Measurements from ENCODE around the gene SLC6A8. TPM values are rescaled to one million over a fixed set of nuclear protein-coding genes. Genes with fewer than 3 reads are reported as not detected.
"Not testable (repeated sequence)": the region's sequence is repeated elsewhere in the genome, so short reads cannot be mapped to it uniquely, and the experiment has no call there.

SLC6A8 gene
- total RNA-seq, 1 experiment from 2014 or later, result 9.5 TPM

GRCh38 chrX:153703036-153703370, 15.3 kb downstream of the SLC6A8 start:
- Histone ChIP-seq H3K27ac (no peak overlapping the region), H3K36me3 (no peaks in the 10 kb centered on the region), H3K4me3 (no peak overlapping the region), H3K4me1 (no peaks in the 10 kb centered on the region), H3K27me3 (no peaks in the 10 kb centered on the region), H3K9me3 (replicated peaks) (no peaks in the 10 kb centered on the region)
- no peak for DNase-seq

DNA sequence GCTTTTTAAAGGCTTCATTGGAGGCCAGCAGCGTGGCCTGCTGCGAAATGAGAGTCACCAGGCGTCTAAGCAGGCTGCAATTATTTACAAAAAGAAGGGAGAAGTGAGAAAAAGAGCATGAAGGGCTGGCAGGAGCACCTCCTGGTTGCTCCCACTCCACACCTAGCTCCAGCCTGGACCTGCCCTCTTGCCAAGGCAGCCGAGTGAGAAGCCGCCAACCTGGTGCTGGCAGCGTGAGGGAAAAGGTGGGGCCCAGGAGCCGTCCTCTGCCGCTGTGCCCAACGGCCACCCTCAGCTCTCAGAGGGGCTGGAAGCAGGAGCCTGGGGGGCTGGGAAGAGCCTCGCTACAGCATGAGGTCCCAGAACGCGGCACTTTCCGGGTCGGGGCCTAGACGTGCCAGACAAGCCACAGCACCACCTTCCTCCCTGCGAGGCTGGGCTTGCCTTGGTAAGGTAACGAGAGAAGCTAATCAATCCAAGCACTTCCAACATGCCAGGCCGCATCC, 16.3 kb downstream of the SLC6A8 start:
- no peaks in the 10 kb centered on the region for H3K4me1 ChIP-seq
- no peak overlapping the region for H3K27ac ChIP-seq

DNA sequence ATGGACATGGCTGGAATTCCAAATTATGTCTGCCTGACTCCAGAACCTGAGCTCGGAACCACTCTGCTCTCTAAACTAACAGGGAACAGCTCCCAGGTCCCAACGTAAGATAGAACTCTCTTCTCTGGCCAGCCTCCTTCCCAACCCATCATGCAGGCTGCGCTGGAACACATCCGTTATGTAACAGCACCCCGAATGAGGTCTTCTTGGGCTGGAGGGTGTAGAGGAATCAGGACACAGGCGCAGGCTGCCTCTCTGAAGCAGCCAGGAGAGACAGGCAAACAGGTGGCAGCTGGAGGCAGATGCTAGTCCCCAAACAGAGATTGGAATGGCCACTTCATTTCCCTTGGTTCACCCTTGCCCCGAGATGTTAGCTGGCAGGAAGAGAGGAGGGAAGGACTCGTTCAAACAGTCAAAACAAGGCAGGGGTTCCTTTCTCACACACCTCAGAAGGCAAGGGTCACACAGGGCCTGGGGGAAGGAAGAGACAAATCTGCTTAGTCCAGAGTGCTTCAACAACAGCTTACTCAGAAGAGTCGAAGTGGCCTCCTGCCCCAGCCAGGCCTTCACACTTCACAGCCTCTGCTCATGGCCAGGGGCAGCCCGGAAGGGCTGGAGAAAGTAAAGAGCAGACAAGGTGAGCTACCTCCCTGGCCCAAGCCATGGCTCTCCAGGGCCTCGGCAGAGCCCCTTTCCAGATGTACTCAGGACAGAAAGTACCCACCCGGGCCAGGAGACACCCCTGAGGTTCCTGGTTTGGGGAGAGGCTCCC, 17.1 kb downstream of the SLC6A8 start:
- not testable (repeated sequence) for H3K4me1 ChIP-seq, H3K27ac ChIP-seq, DNase-seq

More for the DNA sequence above, 16.3 kb downstream of the SLC6A8 start:
- DNase-seq, result no peak
- Histone ChIP-seq H3K27me3 (no peaks in the 10 kb centered on the region), H3K9me3 (replicated peaks) (no peaks in the 10 kb centered on the region), H3K36me3 (no peaks in the 10 kb centered on the region), H3K4me3 (no peak overlapping the region)

DNA sequence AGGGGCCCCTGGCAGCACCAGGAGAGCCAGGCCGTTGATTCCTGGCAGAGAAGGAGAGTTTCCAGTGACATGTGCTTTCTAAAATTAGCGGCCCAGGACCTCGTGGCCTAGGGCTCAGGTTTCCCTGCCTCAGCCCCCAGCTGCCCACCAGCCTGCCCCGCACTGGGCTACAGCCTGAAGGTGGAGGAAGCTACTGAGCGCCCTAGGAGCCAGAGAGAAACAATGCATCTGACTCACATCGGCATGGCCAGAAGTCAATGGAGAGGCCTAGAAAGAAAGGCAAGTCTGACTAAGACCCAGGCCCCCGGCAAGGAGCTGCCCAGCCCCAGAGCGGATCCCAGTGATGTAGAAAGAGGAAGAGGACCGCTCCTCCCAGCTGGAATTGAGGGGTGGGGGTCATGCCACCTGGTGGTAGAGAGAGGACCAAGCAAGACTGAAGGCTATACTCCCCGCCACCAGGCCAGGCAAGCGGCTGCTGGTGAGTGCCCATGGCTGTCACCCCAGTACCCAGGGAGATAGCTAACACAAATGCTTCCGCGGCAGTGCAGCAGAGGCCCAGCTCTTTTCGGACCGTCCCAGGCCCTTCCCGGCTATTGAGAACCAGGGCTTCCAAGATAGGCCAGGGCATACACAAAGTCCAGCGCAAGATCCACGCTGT, 17.8 kb downstream of the SLC6A8 start:
- not testable (repeated sequence) for H3K27ac ChIP-seq; H3K27me3 ChIP-seq; DNase-seq; H3K36me3 ChIP-seq; H3K4me3 ChIP-seq; H3K4me1 ChIP-seq; H3K9me3 ChIP-seq (replicated peaks)

More for the DNA sequence above, 17.1 kb downstream of the SLC6A8 start:
- not testable (repeated sequence) for H3K36me3 ChIP-seq; H3K9me3 ChIP-seq (replicated peaks); H3K27me3 ChIP-seq; H3K4me3 ChIP-seq

DNA sequence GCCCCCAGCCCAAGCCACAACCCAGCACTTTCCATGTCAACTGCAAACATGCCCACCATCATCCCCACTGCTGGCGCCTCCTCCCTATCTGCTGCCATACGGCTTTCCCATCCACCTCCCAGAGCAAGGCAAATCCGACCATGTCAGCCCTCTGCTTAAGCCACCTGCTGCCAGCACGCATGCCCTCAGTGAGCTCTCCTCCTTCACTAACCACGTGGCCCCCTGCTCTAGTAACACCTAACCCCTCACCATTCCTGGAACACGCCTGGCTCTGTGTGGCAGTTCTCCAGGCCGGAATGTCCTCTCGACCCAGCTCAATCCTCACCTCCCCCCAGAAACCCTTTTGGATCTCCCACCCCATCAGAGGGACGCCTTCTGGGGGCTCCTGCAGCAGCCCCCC, 19.1 kb downstream of the SLC6A8 start:
- no peaks in the 10 kb centered on the region for H3K4me1 ChIP-seq
- H3K9me3 ChIP-seq (replicated peaks), result no peaks in the 10 kb centered on the region
- no peak for DNase-seq
- H3K27me3 ChIP-seq, result no peaks in the 10 kb centered on the region
- H3K27ac ChIP-seq, result no peak overlapping the region
- H3K36me3 ChIP-seq, result no peaks in the 10 kb centered on the region
- H3K4me3 ChIP-seq, result no peak overlapping the region

DNA sequence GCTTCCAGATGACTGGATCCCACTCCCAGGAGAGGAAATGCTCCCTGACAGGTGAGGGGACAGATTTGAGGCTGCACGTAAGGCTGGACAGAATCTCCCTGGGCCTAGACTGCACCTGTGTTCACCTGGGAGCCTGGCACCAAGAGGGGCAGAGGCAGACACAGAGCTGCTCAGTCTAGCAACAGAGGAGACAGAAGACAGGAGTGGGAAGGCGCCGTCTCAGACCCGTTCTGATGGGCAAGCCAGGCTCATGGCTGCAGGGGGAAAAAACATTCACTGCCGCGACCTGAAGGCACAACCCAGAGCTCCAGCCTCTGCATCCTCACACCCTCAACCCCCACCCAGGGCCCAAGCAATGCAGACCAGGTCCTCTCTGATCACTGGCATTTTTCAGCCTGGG, 19.7 kb downstream of the SLC6A8 start:
- DNase-seq, result no peak
- H3K27me3 ChIP-seq, result no peaks in the 10 kb centered on the region
- no peak overlapping the region for H3K27ac ChIP-seq
- H3K4me1 ChIP-seq, result no peaks in the 10 kb centered on the region
- H3K9me3 ChIP-seq (replicated peaks), result no peaks in the 10 kb centered on the region
- H3K4me3 ChIP-seq, result no peak overlapping the region
- H3K36me3 ChIP-seq, result no peaks in the 10 kb centered on the region

DNA sequence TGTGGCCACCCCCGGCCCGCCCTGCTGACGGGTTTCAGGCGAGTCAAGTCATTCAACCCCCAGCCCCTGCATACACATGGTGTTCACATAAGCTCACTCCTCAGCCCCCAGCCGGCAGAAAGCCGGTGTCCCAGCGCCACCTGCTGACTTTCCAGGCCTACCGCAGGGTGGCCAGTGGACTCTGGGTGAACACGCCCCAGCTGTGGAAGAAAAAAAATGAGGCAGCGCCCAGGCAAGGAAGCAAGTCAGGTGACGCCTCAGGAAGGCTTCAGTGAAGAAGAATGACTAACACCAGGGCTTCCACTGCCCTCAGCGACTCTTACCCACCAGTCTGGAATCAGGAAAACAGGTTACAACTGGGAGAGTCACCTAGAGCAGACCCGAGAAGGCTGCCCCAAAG, 20.7 kb downstream of the SLC6A8 start:
- no peaks in the 10 kb centered on the region for H3K36me3 ChIP-seq

GRCh38 chrX:153709726-153710674, 22.3 kb downstream of the SLC6A8 start:
- Histone ChIP-seq H3K9me3 (replicated peaks) (no peaks in the 10 kb centered on the region), H3K27me3 (no peaks in the 10 kb centered on the region), H3K4me3 (no peak overlapping the region), H3K27ac (no peak overlapping the region), H3K36me3 (no peaks in the 10 kb centered on the region; the same call in 1 of the 2 replicates), H3K4me1 (no peaks in the 10 kb centered on the region)
- DNase-seq, result no peak

More for the DNA sequence above, 20.7 kb downstream of the SLC6A8 start:
- Histone ChIP-seq H3K4me3 (no peak overlapping the region), H3K9me3 (replicated peaks) (no peaks in the 10 kb centered on the region), H3K27ac (no peak overlapping the region), H3K27me3 (no peaks in the 10 kb centered on the region), H3K4me1 (no peaks in the 10 kb centered on the region)
- DNase-seq, result peak; percentile 55 to 60

DNA sequence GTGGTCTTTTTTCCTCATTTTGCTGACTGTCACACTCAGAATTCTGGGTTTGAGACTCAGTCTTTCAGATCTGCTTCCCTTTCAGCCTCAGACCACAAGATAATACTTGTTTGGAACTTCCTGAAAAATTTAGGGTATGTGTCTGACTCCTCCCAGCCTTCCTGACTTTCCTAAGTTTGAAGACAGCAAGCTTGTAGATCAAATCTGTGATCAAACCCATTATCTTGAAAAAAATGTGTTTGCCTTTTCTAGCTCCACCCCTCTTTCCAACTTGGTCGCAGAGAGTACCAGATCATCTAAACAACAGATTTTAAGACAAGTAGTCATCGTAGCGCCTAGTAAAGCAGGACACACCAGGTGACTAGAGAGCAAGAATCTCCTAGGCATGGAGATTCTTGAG, 26.5 kb downstream of the SLC6A8 start:
- Histone ChIP-seq H3K4me3 (no peak overlapping the region), H3K27ac (no peak overlapping the region), H3K9me3 (replicated peaks) (no peaks in the 10 kb centered on the region), H3K4me1 (no peaks in the 10 kb centered on the region), H3K27me3 (no peaks in the 10 kb centered on the region), H3K36me3 (peaks cover 3% of the 10 kb centered on the region; the same call in 1 of the 2 replicates)
- DNase-seq, result no peak

- Histone ChIP-seq H3K4me3 (no peak overlapping the region), H3K27me3 (no peaks in the 10 kb centered on the region), H3K36me3 (peaks cover 5% of the 10 kb centered on the region; the same call in 1 of the 2 replicates), H3K27ac (no peak overlapping the region), H3K4me1 (no peaks in the 10 kb centered on the region), H3K9me3 (replicated peaks) (no peaks in the 10 kb centered on the region)
- DNase-seq, result no peak
Observed at GRCh38 chrX:153717445-153717844, 29.7 kb downstream of the SLC6A8 start.

DNA sequence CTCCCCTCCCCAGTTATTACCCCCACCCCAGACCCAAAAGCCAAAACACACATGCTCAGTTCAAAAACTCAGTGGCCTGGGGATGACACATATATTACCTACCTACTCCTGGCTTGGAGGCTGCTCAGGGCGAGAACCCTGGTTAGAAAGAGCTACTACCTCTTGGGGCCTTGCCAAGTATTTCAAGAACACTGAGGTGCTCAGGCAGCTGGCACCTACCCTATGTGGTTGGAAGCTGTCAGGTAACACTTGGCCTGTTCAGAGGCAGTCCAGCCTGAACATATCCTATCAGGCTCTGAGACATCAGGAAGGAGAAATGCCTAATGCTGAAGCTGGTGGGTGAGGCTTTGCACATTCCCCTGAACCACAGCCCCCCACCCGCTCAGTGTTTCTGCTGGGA, 31.5 kb downstream of the SLC6A8 start:
- Histone ChIP-seq H3K4me1 (no peaks in the 10 kb centered on the region), H3K36me3 (peaks cover 5% of the 10 kb centered on the region; the same call in 1 of the 2 replicates), H3K4me3 (no peak overlapping the region), H3K27ac (no peak overlapping the region), H3K9me3 (replicated peaks) (no peaks in the 10 kb centered on the region), H3K27me3 (no peaks in the 10 kb centered on the region)
- DNase-seq, result no peak

DNA sequence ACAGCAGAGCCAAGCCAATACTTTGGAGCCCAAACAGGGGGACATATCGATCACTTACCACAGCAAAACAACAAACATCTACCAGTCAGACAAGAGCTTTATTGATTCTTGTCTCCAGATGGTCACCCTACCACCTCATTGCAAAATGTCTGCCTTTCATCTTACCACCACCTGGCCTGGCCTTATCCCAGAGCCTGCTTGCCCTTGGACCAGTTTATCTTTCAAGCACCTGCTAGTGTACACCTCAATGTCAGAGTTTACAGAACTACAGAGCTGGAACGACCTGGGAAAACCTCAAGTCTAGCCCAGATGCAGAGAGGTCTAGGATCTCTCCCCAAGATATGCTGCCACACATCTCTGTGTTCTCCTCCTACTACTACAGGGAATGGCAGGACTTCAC, 32.0 kb downstream of the SLC6A8 start:
- Histone ChIP-seq H3K27ac (no peak overlapping the region), H3K4me3 (no peak overlapping the region), H3K36me3 (peaks cover 5% of the 10 kb centered on the region; the same call in 1 of the 2 replicates), H3K4me1 (no peaks in the 10 kb centered on the region), H3K27me3 (no peaks in the 10 kb centered on the region), H3K9me3 (replicated peaks) (no peaks in the 10 kb centered on the region)
- DNase-seq, result no peak

DNA sequence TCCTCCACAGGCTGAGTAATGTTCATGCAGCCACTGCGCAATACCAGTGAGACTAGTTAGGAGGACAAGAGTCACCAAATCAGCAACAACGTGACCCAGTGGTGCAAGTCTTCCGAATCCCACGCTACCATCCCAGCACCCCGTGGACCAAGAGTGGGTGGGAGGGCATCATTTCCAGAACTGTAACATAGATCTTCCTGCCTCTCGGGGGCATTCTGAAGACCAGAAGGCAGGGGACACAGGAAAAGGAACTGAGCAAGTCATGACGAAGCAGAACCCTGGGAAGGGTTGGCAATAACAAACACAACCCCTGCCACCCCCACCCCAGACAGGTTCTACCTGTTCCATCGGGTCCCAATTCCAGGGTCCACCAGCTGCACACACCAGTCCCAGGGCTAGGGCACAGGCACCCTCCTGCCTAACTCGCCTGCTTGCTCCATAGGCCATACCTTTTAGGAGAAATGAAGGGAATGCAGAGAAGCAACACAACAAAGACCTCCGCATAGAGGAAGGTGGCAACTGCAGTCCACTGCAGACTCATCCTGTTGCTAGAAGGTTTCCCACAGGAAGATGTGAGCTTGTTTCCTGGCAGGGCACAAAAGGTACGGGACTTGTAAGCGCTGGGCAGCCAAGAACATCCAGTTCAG, 35.1 kb downstream of the SLC6A8 start:
- no peaks in the 10 kb centered on the region for H3K9me3 ChIP-seq (replicated peaks)
- H3K36me3 ChIP-seq, result peaks cover 2% of the 10 kb centered on the region; the same call in 1 of the 2 replicates
- H3K4me3 ChIP-seq, result peak overlapping the region; percentile 67
- no peak for DNase-seq
- no peak overlapping the region; the same call in 1 of the 2 replicates for H3K27ac ChIP-seq
- H3K4me1 ChIP-seq, result peaks cover 11% of the 10 kb centered on the region
- no peaks in the 10 kb centered on the region for H3K27me3 ChIP-seq
